ENCODE data around the gene NECTIN2.

NECTIN2 gene

GRCh38 chr19:44845612-44846454 lies at the start of gene NECTIN2:
NECTIN2 (plus strand) TSS chr19:44846297; CDS start chr19:44846526, 229 bp downstream.
- peak; percentile 38 for DNase-seq

GRCh38 chr19:44796701-44797115 lies 49.4 kb upstream of the NECTIN2 start:
- no peak for DNase-seq

DNA sequence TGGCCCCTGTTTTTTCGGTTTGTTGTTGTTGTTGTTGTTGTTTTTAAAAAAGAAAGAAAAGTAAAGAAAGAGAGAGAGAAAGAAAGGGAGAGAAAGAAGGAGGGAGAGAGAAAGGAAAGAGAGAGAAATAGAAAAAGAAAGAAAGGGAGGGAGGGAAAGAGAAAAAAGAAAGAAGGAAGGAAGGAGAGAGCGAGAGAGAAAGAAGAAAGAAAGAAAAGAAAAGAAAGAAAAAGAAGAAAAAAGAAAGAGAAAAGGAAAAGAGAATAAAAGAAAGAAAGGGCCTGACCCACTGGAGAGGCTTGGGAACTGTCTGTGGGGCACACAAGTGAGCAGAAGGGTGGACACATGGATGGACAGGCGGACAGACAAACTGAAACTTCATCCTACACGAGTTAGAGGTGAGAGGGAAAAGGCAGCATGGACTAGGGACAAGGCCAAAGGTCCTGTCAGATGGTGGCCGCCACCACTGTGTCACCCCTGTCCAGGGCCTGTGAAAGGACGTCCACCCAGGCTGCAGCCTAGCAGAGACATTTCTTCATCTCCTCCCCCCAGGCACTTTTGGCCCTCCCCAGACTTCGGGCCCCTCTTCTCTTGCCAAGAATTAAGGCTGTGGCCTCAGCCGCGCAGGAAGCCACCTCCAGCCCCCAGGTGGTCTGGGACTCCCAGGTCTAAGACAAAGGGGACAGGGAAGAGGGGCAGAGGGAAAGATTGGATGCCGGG lies 46.3 kb upstream of the NECTIN2 start:
- DNase-seq, result no peak

- DNase-seq, result no peak
These were observed 45.6 kb upstream of the NECTIN2 start for GRCh38 chr19:44800461-44800860.

DNA sequence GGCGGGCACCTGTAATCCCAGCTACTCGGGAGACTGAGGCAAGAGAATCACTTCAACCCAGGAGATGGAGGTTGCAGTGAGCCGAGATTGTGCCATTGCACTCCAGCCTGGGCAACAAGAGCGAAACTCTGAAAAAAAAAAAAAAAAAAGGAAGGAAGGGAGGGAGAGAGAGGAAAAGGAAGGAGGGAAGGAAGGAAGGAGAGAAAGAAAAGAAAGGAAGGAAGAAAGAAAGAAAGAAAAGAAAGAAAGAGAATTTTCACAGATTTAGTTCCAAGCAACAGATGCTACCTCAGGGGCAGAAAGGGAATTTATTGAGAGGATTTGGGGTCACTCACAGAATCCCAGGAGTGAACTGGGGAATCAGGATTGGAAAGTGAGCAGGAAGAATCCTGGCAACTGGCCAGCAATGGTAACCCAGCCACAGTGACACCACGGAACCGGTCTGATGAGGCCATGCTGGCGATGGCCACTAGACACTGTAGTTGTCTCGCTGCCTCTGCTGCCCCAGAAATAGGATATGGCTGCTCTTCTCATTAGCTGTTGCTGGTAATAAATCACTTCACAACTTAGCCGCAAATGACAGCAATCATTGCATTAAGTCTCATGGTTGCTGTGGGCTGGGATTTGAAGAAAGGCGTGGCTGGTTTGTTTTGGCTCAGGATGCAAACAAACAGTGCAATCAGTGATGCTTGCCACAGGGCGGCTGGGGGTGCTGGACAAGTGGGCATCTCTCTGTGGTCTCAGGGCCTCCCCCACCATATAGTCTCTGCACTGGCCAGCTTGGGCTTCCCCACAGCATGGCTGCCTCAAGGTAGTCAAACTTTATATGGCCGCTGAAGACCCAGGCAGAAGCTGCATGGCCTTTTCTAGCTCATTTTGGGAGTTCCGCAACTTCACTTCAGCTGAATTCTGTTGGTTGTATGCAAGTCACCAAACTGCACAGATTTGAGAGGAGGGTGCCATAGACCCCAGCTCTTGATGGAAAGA lies 42.4 kb upstream of the NECTIN2 start:
- no peak for DNase-seq

DNA sequence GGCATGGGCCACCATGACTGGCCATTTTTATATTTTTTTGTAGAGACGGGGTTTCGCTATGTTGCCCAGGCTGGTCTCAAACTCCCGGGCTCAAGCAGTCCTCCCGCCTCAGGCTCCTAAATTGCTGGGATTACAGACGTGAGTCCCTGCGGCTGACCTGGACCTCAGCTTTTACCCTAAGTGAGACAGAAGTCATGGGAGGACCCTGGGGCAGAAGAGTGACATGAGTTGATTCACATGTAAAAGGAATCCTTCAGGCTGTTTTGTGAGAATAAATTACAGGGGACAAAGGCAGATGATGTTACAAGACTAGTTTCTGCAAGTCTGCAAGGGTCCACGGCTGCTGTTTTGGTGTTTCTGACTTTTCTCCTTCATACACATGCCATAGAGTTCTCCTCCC lies 39.8 kb upstream of the NECTIN2 start:
- no peak for DNase-seq

GRCh38 chr19:44807162-44807561 lies 38.9 kb upstream of the NECTIN2 start:
- DNase-seq, result no peak

DNA sequence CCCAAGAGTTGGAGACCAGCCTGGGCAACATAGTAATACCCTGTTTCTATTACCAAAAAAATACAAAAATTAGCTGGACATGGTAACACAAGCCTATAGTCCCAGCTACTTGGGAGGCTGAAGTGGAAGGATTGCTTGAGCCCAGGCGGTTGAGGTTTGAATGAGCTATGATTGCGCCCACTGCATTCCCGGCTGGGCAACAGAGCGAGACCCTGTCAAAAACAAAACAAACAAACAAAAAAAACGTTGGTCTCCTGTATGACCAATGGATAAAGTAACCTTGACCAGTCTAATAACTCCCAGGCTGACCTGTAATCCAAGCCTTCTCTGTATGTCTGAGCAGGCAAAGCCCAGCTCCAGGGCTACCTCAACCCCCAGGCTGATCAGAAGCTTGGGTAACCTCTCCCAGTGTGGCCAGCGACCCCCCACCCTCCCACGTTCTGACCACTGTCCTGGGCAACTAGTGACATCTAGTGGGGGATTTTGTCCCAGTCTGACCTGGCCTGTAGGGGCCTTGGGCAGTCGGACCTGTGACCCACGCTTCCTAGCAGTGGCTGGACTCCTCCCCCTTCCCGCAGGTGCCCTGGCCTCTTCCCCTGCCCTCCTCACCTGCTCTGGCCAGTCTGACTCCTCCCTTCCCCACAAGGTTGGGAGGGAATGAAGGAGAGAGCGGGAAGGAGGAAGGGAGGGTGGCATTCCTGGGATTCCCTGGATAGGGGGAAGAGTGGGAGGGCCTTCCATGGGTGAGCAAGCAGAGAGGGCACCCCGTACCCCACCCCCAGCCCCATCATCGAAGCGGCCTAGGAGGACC lies 38.2 kb upstream of the NECTIN2 start:
- DNase-seq, result no peak

GRCh38 chr19:44808463-44809371 lies 37.4 kb upstream of the NECTIN2 start, which contains the start of gene BCAM:
BCAM (plus strand) TSS chr19:44809103; CDS start chr19:44809125, 22 bp downstream.
- no peak for DNase-seq

GRCh38 chr19:44809577-44810233 lies 36.4 kb upstream of the NECTIN2 start:
- DNase-seq, result no peak

DNA sequence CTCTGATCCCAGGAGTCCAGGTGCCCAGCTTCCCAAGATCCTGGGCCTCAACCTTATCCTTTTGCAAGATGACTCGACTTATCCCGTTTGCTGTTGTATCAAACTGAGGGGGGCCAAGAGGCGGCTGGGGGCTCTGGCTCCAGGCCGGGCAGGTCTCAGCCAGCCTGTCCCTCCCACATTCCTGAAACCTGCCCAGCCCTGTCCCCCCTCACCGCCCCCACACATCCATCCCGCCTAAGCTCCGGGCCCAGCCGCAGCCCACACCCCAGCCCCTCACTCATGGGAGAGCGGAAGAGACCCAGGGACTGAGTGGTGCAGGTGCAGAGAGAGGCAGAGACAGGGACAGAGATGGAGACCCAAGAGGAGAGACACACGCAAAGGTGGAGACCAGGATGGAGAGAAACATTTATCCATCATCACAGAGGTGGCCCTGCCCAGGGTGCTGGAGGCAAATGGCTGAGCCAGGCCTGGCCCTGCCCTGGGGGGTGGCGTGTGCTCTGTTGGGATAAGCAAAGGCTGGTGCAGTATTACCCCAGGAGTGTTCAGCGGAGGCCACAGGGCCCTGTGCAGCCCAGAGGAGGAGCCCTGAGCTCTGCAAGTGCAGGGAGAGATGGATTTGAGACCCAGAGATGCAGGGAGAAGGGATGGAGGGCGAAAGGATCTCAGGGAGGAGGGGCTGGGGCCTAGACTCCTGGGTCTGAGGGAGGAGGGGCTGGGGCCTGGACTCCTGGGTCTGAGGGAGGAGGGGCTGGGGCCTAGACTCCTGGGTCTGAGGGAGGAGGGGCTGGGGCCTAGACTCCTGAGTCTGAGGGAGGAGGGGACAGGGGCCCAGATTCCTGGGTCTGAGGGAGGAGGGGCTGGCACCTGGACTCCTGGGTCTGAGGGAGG lies 35.6 kb upstream of the NECTIN2 start:
- no peak for DNase-seq

DNA sequence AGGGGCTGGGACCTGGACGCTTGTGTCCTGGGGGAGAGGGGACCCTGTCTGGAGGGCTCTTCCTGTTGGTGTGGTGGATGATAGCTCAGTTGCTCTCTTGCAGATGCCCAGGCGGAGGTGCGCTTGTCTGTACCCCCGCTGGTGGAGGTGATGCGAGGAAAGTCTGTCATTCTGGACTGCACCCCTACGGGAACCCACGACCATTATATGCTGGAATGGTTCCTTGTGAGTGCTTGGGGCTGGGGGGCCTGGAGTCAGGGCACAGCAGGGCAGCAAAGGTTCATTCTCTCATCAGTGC lies 35.0 kb upstream of the NECTIN2 start:
- no peak for DNase-seq

GRCh38 chr19:44812142-44812718 lies 33.9 kb upstream of the NECTIN2 start:
- no peak for DNase-seq

DNA sequence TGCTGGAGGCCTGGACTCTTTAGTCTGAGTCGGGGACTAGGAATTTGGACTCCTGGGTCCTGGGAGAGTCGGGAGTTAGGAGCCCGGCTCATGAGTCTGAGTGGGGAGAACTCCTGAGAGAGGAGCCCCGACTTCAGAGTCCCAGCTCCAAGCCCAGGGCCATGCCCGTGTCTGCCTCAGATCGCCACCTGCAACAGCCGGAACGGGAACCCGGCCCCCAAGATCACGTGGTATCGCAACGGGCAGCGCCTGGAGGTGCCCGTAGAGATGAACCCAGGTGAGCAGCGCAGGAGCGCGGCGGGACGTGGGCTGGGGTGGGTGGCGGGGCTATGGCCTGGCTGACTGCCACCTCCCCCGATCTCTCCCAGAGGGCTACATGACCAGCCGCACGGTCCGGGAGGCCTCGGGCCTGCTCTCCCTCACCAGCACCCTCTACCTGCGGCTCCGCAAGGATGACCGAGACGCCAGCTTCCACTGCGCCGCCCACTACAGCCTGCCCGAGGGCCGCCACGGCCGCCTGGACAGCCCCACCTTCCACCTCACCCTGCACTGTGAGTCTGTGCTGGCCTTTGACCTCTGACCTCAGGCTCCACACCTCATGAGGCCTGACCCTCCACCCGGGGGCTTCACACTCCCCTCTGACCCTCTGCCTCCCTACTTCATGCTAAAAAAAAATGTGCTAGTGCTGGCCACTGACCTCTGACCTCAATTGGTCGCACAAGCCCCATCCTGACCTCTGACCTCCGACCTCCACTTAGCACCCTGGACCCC lies 32.8 kb upstream of the NECTIN2 start:
- DNase-seq, result no peak

DNA sequence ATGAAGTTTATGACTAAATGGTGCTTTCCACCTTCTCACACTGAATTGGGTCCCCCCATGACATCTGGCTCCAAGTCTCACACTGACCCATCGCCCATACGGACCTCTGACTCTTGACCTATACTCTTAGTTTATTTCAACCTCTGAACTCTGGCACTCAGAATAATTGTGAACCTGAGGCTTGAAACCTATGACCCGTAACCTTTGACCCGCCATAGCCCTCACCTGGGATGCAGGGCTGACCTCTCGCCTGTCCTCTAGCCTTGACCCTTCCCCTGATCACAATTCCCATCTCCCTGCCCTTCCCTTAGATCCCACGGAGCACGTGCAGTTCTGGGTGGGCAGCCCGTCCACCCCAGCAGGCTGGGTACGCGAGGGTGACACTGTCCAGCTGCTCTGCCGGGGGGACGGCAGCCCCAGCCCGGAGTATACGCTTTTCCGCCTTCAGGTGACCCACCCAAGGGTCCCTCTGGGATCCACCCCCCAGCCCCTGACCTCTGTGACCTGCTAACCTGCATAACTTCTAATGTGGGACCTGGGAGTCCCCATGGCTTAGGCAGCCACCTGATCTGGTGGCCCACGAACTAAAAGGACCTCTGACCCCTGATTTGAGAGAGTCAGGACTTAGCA lies 32.1 kb upstream of the NECTIN2 start:
- DNase-seq, result no peak

DNA sequence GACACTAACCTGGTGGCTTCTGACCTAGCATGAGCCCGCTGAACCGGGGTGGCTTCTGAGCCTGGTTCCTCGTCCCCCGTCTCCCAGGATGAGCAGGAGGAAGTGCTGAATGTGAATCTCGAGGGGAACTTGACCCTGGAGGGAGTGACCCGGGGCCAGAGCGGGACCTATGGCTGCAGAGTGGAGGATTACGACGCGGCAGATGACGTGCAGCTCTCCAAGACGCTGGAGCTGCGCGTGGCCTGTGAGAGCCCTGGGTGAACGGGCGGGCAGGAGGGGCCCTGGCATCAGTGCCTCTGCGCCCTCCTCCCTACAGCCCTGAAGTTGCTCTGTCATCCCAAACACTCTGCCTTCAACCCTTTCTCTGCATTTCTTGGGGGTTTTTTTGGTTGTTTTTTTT lies 31.6 kb upstream of the NECTIN2 start:
- DNase-seq, result no peak

DNA sequence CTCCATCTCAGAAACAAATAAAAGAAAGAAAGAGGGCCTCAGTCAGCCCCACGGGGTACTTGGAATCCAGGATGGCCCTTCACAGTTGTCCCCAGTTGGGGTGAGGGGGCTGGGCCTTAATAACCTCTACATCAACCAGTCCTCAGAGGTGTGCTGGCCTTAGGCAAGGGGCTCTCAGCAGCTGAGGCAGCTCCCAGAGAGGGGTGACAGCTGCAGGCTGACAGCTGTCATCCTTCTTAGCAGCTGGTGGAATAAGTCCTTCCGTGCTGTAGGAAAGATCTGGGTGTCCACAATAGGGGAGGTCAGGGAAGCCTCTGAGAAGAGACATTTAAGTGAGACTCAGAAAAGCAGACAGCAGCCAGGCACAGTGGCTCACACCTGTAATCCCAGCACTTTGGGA lies 29.8 kb upstream of the NECTIN2 start:
- no peak for DNase-seq
